Measurements from ENCODE around the gene ZC3HAV1. TPM values are rescaled to one million over a fixed set of nuclear protein-coding genes. Genes with fewer than 3 reads are reported as not detected.

ZC3HAV1 gene
- total and polyA plus RNA-seq, 10 of the 15 experiments (the other 5 are each of a cell fraction or from before 2014, with no cell fraction given), result 18.5 to 55.3 (median 44.7) TPM

- TF ChIP-seq NR2F1 (conservative IDR thresholded peaks at IDR 0.05) (peak; percentile 56; the same call in 1 of the 2 replicates), TCF7 (IDR thresholded peaks at IDR 0.05; ENCODE audit: borderline replicate concordance) (no peak), ZZZ3 (IDR thresholded peaks at IDR 0.05; ENCODE audit: control insufficient read depth, insufficient read length, low read depth) (no peak), CEBPB (IDR thresholded peaks at IDR 0.05; ENCODE audit: borderline replicate concordance in 1 of 2, low read depth in 2 of 2, low read length in 2 of 2) (no peak), BRCA1 (IDR thresholded peaks at IDR 0.05; ENCODE audit: low read depth, low read length) (no peak), STAT1 (conservative IDR thresholded peaks at IDR 0.05) (no peak), POLR2AphosphoS5 (IDR thresholded peaks at IDR 0.05; ENCODE audit: low read length) (no peak), PBX3 (IDR thresholded peaks at IDR 0.05; ENCODE audit: insufficient replicate concordance, low read depth, low read length) (no peak), IKZF2 (IDR thresholded peaks at IDR 0.05) (no peak; a peak in 2 of 4 replicates), NR2C2 (IDR thresholded peaks at IDR 0.05; ENCODE audit: borderline replicate concordance, control insufficient read depth, insufficient read length, low read depth) (no peak), SIN3A (IDR thresholded peaks at IDR 0.05; ENCODE audit: low read depth, low read length) (0 out of 2 replicates have a peak, but pooled peaks have one; percentile 55), SIX5 (IDR thresholded peaks at IDR 0.05; ENCODE audit: low read depth, low read length, severe bottlenecking) (no peak), IRF3 (IDR thresholded peaks at IDR 0.05) (no peak), REST (IDR thresholded peaks at IDR 0.05; ENCODE audit: low read depth, low read length) (no peak), TAF1 (IDR thresholded peaks at IDR 0.05; ENCODE audit: borderline replicate concordance, low read depth, low read length) (no peak), IKZF1 (conservative IDR thresholded peaks at IDR 0.05) (no peak; the same call in none of the 2 replicates), MXI1 (IDR thresholded peaks at IDR 0.05; ENCODE audit: low read depth, low read length) (peak; percentile 74), SPI1 (IDR thresholded peaks at IDR 0.05; ENCODE audit: borderline replicate concordance, insufficient read depth, low read depth, low read length) (peak; percentile 76), SMC3 (IDR thresholded peaks at IDR 0.05; ENCODE audit: borderline replicate concordance, low read length) (no peak), ZNF207 (IDR thresholded peaks at IDR 0.05; ENCODE audit: borderline replicate concordance) (no peak), BHLHE40 (IDR thresholded peaks at IDR 0.05; ENCODE audit: borderline replicate concordance in 1 of 2, low read depth in 2 of 2, low read length in 1 of 2) (peak; percentile 44 to 77; a peak in 2 of 4 replicates), NFIC (IDR thresholded peaks at IDR 0.05; ENCODE audit: low read depth, low read length) (no peak; the same call in 1 of the 2 replicates), NFYA (IDR thresholded peaks at IDR 0.05; ENCODE audit: borderline replicate concordance, low read depth, low read length) (no peak), TBL1XR1 (IDR thresholded peaks at IDR 0.05; ENCODE audit: low read depth, low read length) (0 out of 2 replicates have a peak, but pooled peaks have one; percentile 6), JUNB (IDR thresholded peaks at IDR 0.05) (no peak)
These were observed 9.4 kb upstream of the ZC3HAV1 start (continued) for GRCh38 chr7:139118805-139119485.

Data from GM12878 (cell line).